HL-60/S4 (cell line): ENCODE data around the gene MPDZ.

ENCODE experiments used
- in situ Hi-C: fragments of 300-500 bp; cut with MboI; formaldehyde crosslinking; loops from 2 replicates; pipeline ENCODE4 v1.14.3; 2022; ENCODE audit warnings: low sequenced_read_pairs

Gene MPDZ

GRCh38 chr9:13186091-13186490 is 93.4 kb downstream of the MPDZ start:
- in situ Hi-C loops = no loop called here

GRCh38 chr9:13181652-13182051 is 97.8 kb downstream of the MPDZ start:
- in situ Hi-C loops = no loop called here

- in situ Hi-C loops = no loop called here
Observed at GRCh38 chr9:13179257-13179656, 100.2 kb downstream of the MPDZ start.

- in situ Hi-C loops = no loop called here
Observed at GRCh38 chr9:13175732-13176131, 103.8 kb downstream of the MPDZ start.

GRCh38 chr9:13174906-13175639 is 104.4 kb downstream of the MPDZ start:
- in situ Hi-C loops = no loop called here

GRCh38 chr9:13173553-13173952 is 105.9 kb downstream of the MPDZ start:
- in situ Hi-C loops = no loop called here

GRCh38 chr9:13171261-13171660 is 108.2 kb downstream of the MPDZ start:
- in situ Hi-C loops = no loop called here

GRCh38 chr9:13166996-13167395 is 112.5 kb downstream of the MPDZ start:
- in situ Hi-C loops = no loop called here

- in situ Hi-C loops = no loop called here
Observed at GRCh38 chr9:13165956-13166355, 113.5 kb downstream of the MPDZ start.

GRCh38 chr9:13165236-13165945 is 114.1 kb downstream of the MPDZ start:
- in situ Hi-C loops = no loop called here

- in situ Hi-C loops = no loop called here
Observed at GRCh38 chr9:13163946-13164345, 115.5 kb downstream of the MPDZ start.

GRCh38 chr9:13163287-13163686 is 116.2 kb downstream of the MPDZ start:
- in situ Hi-C loops = no loop called here

- in situ Hi-C loops = no loop called here
Observed at GRCh38 chr9:13160051-13160450, 119.4 kb downstream of the MPDZ start.

GRCh38 chr9:13158986-13159385 is 120.5 kb downstream of the MPDZ start:
- in situ Hi-C loops = no loop called here

GRCh38 chr9:13151489-13151888 is 128.0 kb downstream of the MPDZ start:
- in situ Hi-C loops = no loop called here

- in situ Hi-C loops = no loop called here
Observed at GRCh38 chr9:13149454-13149853, 130.0 kb downstream of the MPDZ start.

- in situ Hi-C loops = no loop called here
Observed at GRCh38 chr9:13146840-13147239, 132.7 kb downstream of the MPDZ start.

GRCh38 chr9:13145340-13145739 is 134.2 kb downstream of the MPDZ start:
- in situ Hi-C loops = no loop called here

GRCh38 chr9:13144166-13144775 is 135.2 kb downstream of the MPDZ start:
- in situ Hi-C loops = no loop called here

- in situ Hi-C loops = no loop called here
Observed at GRCh38 chr9:13143281-13143680, 136.2 kb downstream of the MPDZ start.

- in situ Hi-C loops = no loop called here
Observed at GRCh38 chr9:13142776-13143175, 136.7 kb downstream of the MPDZ start.

- in situ Hi-C loops = no loop called here
Observed at GRCh38 chr9:13141629-13142028, 137.9 kb downstream of the MPDZ start.
